GM18519 (cell line): ENCODE results near the gene FGF3.

Experiments used
- ATAC-seq: cut with Tn5 transposase; IDR thresholded peaks from one replicate; pipeline ENCODE4 v1.9.1; 2021; ENCODE audit warnings: mild to moderate bottlenecking, moderate library complexity; ENCODE audit not compliant: unreplicated experiment, low FRiP score

FGF3 gene

GRCh38 chr11:69807106-69807815 lies 12.0 kb downstream of the FGF3 start:
- ATAC-seq = no peak

DNA sequence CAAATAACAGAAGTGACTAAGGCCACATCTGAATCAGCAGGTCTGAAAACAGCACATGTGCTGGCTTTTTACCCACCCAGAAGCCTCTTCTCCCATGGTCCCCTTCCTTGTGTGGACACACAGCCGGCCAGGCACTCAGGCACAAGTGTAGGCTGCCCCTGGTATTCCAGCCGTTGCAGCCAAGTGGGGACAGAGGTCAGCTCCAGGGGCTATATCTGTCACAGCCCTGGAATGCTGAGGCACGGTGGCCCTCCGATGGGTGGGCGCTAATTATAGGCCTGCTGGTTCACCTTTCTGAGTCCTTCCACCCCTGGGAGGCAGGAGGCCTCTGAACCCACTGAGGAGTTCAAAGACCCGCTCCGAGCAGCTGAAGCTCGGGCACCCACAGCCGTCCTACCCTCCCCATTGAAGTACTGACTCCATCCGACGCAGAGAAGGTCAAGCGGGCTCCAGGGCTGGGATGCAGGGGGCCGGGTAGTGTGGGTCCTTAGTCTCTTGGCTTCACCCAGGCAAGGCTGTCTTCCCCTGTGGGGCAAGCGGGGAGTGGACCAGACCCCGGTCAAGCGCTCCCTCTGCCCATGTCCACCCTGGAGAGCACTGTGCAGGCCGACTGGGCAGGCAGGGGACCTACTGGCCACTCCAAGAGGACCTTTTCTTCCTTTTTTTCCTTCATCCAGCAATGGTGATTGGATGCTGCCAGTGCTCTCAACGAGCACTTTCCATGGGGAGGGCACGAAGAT lies 14.3 kb downstream of the FGF3 start:
- ATAC-seq = no peak

DNA sequence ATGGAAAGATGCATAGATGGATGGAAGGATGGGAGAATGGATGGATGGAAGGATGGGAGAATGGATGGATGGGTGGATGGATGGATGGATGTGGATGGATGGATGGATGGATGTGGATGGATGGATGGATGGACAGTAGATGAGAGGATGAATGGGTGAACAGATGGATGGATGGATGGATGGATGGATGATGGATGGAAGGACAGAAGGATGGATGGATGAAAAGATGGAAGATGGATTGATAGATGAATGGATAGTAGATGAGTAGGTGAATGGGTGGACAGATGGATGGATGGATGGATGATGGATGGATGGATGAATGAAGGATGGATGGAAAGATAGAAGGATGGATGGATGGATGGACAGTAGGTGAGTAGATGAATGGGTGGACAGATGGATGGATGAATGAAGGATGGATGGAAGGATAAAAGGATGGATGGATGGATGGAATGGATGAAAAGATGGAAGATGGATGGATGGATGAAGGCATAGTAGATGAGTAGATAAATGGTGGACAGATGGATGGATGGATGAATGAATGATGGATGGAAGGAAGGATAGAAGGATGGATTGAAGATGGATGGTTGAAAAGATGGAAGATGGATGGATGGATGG lies 15.5 kb downstream of the FGF3 start:
- ATAC-seq = no peak

DNA sequence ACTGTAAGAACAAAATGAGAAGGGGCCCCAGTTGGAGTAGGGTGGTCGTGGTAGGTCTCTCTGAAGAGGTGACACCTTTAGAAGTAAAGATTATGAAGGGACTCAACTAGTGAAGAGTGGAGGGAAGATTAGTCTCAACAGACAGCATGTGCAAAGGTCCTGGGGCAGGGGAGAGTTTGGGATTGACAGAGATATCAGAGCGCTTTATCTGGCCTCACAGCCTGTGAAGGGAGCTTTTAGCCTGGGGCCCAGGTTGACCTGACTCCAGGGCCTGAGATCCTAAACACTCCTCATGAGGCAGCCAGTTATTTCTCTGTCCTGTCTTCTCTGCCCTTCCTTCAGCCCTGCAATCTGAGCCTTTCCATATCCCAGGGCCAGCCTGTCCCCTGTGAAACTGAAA lies 16.2 kb downstream of the FGF3 start:
- ATAC-seq = no peak

DNA sequence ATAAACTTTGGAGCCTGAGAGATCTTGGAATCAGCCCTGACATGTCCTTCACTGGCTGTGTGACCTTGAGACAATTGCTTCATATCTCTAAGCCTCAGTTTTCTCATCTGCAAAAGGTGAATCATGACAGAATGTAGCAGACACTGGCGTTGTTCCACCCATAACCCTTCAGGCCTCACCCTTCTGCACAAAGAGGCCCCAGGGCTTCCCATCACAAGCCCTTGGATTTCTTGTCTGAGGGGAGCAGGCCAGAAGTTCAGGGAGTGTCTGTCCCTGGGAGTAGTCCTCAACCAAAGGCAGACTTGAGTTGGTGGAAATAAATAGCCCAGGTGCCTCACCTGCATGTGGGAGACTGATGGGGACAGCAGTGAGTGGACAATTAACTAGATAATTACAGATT lies 16.6 kb downstream of the FGF3 start:
- ATAC-seq = no peak

GRCh38 chr11:69801513-69802335 lies 17.5 kb downstream of the FGF3 start:
- no peak for ATAC-seq

- ATAC-seq = no peak
Observed at GRCh38 chr11:69800278-69800677, 18.9 kb downstream of the FGF3 start.

- ATAC-seq = no peak
Observed at GRCh38 chr11:69799582-69799981, 19.6 kb downstream of the FGF3 start.

DNA sequence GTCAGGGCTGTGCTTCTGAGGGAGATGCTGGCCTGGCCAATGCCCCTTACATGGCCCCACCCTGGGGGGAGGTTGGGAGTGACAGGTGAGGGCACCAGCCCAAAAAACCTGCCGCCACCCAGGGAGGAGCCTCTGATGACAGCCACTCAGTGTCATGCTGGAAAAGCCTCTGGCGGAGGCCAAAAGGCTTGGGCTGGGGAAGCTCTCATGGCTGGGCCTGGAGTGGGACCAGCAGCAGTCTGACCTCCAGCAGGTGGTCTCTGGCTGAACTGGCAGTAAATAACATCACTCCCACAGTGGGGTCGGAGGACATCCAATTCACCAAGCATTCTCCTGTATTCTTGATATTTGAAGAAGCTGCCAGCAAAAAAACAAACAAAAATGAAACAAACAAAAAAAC lies 20.1 kb downstream of the FGF3 start:
- no peak for ATAC-seq

- no peak for ATAC-seq
Observed at GRCh38 chr11:69797737-69798528, 21.3 kb downstream of the FGF3 start.

GRCh38 chr11:69797156-69797555 lies 22.1 kb downstream of the FGF3 start:
- no peak for ATAC-seq

GRCh38 chr11:69796063-69796462 lies 23.2 kb downstream of the FGF3 start:
- ATAC-seq = no peak

- no peak for ATAC-seq
Observed at GRCh38 chr11:69791276-69792180, 27.7 kb downstream of the FGF3 start.

DNA sequence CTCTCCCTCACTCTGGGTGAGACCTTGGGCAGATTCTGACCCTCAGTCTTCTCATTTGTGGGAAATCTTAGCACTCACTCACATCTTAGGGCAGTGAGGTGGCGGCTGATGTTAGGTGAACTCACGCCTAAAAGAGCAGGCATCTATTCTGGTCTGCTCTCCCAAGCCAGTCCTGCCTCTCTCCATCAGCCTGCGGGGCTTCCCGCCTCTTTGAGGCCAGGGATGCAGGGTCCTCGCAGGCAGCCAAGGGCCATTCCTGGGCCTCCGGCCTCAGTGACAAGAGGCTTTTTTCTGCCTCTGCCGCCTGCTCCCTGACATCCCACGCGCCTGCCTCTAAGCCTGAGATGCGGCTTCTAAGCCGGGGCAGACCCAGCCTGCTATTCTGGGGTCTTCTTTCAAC lies 30.3 kb downstream of the FGF3 start:
- no peak for ATAC-seq

GRCh38 chr11:69787906-69788305 lies 31.3 kb downstream of the FGF3 start:
- no peak for ATAC-seq

- no peak for ATAC-seq
Observed at GRCh38 chr11:69787457-69787856, 31.8 kb downstream of the FGF3 start.

DNA sequence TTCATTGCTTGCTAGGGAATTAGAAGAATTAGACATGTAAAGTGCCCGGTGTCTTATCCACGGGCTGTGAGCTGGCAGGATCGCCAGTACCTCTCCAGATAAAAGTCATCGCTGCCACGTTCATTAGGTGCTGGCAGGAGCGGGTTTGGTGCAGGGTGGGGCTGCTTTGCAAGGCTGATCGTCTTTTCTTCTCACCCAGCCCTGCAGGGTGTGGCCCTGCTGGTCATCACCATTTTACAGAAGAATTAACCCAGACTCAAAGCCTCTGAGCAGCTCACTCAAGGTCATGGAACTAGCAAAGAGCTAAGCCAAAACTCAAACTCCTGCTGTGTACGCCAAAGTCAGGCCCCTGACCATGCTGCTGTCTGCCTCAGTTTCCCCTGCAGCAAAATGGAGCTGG lies 38.0 kb downstream of the FGF3 start:
- ATAC-seq = no peak

GRCh38 chr11:69778373-69778772 lies 40.8 kb downstream of the FGF3 start:
- ATAC-seq = no peak

- ATAC-seq = no peak
Observed at GRCh38 chr11:69775163-69775755, 44.0 kb downstream of the FGF3 start, which contains the start of gene FGF4. TSS of gene FGF4 (minus strand) at chr11:69775341. CDS start at chr11:69775084, 257 bp downstream.
